ENCODE measurements around the gene ZNF398.
A peak's percentile ranks its signal among the peaks of the same experiment; 100 is the strongest.
"Not testable (repeated sequence)": the region's sequence is repeated elsewhere in the genome, so short reads cannot be mapped to it uniquely, and the experiment has no call there.

ZNF398 gene

DNA sequence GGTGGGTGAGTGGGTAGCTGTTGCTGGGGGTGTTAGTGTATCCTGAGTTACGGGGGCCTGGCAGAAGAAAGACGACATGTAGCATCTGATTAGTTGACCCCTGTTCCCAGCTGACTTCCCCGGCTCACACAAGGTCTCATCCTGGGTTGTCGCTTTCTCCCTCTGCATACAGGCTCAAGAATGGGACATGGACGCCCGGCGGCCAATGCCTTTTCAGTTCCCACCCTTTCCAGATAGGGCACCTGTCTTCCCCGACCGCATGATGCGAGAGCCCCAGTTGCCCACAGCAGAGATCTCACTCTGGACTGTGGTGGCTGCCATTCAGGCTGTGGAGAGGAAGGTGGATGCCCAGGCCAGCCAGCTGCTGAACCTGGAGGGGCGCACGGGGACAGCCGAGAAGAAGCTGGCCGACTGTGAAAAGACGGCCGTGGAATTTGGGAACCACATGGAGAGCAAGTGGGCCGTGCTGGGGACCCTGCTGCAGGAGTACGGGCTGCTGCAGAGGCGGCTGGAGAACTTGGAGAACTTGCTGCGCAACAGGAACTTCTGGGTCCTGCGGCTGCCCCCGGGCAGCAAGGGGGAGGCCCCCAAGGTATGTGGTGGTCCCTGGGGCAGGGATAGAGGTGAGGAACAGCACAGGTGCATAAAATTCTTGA lies 51.0 kb downstream of the ZNF398 start:
- no peak for DNase-seq

DNA sequence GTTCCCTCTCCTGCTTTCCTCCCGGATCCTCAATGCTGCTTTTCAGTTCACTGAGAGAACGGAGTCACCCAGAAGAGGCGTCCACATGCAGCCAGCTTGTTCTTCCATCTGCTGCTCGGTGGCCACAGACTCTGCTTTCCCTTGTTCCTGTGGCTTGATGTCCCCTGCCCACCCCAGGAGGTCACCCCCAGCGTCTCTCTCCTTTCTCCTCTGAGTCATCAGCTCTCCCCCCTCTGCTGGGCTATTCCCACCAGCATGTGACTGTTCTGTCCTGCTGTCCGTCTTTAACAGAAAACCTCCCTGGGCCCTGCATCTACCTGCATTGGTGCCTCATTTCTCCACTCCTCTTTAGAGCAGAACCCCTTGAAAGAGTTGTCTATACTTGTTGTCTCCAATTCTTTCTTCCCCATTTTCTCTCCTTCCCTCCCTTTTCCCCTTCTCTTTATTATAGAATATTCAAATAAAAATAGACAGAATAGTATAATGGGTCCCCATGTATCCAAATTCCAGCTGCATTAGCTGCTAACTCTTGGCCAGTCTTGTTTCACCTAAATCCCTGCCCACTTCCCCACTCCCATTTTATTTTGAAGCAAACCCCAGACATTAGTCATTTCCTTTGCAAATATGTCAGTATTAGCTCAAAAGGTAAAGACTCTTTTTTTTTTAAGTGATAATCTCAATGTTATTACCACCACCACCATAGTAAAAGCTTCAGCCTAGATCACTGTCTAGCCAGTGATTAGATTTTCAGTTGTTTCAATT lies 52.2 kb downstream of the ZNF398 start:
- DNase-seq: no peak

DNA sequence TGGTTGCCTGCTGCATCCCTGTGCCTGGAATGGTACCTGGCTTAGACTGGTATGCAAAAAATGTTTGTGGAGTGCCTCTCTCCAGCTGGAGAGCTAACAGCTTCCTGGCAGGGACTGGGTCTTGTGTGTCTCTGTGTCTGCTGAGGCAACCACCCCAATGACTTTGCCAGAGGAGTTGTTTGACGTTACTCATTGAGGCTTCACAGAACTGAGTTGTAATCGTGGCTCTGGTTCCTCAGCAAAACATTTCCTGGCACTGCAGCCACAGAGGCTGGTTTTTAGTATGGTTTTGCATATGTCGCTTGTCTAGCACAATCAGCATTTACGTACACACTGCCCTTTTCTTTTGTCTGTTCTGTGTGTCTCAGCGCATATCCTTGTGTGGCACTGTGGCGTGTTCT lies 55.6 kb downstream of the ZNF398 start:
- no peak for DNase-seq

DNA sequence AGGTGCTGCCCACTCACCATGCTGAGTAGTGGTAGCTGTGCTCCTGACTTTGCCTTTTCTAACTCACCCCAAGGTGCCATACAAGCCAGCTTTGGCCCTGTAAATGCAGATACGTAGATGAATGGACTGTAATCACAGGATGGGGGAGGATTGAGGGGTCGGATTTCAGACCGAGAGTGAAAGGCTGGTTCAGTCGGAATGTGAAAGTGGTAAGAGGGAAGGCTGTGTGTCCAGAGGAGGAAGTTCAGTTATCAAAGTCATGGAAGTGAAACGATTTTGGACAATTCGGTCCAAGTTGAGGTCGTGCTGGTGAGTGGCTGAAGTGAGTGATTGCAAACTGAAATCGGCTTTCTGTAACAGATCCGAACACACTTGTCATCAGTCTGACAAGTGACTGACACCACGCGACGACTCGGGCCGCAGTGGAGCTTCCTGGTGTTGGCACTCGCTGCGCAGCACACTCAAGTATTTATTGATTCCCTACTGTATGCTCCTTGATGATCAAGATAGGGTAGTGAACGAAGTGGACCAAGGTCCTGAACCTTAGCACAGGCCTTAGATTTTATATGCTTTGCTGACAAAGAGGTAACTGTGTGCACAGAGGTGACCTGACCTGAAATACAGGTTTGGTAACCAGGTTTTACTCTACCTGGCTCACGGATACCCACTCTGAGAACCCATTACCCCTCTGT lies 58.6 kb downstream of the ZNF398 start:
- no peak for DNase-seq

DNA sequence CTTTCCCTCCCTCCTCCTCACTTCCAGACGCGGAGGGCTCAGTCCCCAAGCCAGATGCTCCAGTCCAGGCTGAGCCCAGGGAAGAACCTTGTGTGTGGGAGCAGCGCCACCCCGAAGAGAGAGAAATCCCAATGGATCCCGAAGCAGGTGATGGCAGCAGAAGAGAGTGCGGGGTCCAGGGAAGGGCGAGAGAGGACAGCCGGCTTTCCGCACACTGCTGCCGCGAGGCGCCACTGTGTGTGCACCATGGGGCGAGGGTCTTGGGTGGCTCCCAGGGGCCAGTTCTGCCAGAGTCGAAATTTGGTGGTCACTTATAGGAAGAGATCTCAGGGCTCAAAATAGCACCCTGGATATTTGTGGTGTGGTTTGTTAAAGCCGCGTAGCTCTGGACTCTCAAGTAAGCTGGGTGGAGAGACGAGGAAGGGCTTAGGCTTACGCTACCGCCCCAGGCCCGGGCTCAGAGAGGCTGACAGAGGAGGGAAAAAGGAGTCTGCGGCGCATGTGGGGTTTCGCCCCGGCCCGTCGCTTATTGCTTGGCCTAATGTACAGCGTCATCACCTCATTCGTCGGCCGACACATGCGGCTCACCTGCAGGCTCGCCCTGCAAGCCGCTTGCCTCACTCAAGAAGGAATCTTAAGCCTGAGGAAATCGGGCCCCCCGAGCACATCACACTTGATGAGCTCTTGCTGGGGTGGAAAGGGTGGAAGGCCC lies 60.2 kb downstream of the ZNF398 start:
- DNase-seq: no peak

DNA sequence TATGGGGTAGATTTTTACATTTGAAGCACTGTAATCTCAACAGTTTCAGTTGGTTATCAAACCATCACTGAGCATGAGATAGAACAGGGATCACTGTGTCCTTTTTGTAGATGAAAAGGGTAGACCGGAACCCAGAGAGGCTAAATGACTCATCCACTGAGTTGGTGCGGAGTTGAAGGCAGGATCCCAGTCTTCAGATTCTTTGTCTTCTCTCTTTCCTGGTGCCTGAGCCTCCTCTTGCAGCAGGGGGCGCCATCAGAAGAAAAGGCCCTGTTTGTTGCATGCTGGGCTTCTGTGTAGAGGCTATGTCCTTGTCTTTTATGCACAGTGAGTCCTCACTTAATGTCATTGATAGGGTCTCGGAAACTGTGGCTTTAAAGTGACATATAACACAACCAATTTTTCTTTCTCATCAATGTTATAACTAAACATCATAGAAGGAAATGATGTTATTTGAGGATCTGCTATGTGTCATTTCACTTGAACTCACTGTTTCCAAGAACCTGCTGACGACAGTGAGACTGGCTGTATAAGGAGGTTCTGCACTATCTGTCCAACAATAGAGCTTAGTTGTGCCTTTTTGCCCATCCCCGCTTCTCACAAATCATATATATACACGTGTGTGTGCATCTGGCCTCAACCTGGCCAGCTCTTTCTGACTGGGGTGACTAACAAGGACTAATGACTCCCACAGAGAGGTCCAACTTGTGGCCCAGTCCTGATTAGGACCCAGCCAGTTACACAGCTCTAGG lies 62.4 kb downstream of the ZNF398 start:
- DNase-seq: peak; percentile 63 to 71 (median 67)

DNA sequence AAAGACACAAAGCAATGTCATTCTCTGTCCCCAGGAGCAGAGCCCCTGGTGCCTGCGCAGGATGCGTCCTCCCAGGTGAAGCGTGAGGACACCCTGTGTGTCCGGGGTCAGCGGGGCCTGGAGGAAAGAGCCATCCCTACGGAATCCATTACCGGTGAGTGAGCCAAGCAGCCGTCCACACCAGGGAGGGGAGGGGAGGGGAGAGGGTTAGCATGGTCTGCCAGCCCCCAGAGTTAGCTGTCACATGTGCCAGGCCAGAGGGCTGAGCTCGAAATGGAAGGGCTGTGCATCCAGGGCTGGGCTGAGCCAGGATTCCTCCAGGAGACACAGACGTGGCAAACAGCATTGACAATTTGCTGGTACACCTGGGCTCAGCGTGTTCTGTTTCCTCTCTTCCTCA lies 63.3 kb downstream of the ZNF398 start:
- no peak for DNase-seq

DNA sequence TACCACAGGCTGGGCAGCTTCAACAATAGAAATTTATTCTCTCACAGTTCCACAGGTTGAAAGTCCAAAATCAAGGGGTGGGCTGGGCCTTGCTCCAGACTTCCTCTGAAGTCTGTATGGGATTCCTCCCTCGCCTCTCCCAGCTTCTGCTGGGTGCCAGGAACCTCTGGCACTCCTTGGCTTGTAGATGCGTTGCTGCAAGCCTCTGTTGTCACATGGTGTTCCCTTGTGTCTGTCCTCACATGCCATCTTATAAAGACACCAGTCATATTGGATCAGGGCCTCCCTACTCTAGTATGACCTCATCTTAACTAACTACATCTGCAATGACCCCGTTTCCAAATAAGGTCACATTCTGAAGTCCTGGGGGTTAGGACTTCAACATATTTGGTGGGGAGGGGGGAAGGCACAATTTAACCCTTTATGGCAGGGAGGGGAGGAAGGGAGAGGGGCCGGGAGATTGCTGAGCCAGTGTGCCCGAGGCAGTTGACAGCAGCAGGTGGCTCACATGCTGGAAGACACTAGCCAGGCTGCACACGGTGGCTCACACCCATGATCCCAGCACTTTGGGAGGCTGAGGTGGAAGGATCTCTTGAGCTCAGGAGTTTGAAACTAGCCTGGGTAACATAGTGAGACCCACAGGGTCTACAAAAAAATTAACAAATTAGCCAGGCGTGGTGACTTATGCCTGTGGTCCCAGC lies 66.9 kb downstream of the ZNF398 start:
- DNase-seq: no peak

DNA sequence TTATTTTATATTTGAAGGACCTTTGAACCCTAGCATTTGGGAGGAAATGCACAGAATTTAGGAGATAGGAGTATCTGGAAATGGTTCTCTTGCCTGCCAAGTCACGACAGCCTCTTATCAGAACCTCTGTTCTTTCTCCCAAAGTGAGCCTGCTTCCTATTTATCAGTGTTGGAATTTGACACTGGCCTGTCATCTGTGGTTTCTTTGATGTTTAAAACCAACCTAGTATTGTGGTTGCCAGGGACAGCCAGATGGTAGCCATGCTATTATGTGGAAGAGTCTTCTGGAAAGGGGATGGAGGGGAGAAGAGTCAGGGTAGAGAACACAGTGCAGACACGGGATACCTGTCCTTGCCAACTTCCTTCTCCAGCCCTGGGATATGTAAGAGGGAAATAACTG lies 69.1 kb downstream of the ZNF398 start:
- no peak for DNase-seq

DNA sequence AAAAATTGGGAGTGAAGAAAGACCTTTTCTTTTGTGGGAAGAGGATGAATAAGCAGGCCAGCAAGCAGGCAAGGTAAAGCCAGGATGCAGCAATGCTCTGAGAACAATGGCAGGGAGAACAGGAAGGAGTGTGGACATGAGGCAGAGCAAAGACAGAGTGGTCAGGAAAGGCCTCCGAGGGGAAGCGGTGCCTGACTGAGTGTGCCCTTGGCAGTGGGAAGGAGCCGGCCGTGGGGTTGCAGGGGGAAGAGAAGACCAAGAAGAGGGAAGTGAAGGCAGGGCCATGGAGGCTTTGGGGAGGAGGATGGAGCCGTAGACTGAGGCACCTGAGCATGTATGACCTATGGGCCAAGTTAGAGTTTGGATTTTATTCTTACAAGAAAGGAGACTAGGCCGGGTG lies 70.3 kb downstream of the ZNF398 start:
- no peak for DNase-seq

DNA sequence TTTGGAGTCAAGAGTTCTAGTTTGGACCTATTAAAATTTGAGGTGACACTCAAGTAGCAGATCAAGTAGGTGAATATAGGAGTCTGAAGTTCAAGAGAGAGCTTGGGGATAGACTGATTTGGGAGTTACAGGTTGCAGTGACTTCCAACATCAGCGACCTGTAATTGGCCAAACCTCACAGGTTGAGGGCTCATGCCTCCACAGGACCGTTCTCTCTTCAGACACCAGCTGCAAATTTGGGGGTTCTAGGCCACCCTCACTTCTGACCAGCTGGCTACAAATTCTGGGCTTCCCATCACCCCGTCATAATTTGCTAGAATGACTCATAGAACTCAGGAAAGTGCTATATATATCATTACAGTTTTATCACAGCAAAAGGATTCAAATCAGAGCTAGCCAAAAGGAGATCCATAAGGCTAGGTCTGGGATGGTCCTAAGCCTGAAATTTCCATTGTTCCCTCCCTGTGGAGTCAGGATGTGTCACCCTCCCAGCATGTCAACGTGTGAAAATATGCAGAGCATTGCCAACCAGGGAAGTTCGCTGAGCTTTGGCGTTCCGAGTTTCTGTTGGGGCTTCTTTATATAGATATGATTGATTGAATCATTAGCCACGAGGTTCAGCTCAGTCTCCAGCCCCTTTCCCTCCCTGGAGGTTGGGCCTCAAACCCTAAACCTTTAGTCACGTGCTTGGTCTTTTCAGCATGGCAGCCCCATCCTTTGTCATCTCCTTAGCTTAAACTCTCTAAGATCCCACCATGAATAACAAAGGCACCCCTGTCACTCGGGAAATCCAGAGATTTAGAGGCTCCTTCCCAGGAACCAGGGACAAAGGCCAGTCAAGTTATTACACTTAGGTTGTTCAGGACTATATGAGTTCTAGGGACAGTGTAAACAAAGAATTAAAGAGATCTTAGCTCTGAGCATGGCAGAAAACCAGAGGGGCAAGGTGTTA lies 71.5 kb downstream of the ZNF398 start:
- DNase-seq: no peak

DNA sequence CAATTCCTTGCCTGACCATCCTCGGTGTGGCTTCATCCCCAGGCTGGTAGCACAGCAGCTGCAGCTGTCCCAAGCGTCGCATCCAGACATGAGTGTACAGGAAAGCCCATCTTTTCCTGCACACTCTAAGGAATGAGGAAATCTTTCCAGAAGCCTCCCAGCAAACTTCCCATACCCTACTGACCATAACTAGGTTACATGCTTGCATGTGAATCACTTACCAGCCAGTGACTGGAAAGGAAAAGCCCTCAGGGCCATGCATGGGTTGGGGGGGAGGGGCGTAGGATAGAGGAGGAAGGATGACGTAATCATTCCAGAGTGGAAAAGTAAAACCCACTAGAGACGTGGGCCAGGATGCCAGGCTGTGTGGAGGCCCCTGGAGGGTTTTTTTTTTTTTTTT lies 73.3 kb downstream of the ZNF398 start:
- no peak for DNase-seq

DNA sequence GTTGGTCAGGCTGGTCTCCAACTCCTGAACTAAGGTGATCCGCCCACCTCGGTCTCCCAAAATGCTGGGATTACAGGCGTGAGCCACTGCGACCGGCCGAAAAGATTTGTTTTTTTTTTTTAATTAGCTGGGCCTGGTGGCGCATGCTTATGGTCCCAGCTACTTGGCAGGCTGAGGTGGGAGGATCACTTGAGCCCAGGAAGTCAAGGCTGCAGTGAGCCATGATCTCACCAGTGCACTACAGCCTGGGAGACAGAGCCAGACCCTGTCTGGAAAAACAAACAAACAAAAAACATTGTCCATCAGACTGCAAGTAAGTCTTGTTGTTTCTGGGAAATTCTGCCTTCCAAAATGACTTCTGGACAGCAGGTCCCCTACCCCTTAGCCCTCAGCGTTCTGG lies 75.9 kb downstream of the ZNF398 start:
- no peak for DNase-seq

DNA sequence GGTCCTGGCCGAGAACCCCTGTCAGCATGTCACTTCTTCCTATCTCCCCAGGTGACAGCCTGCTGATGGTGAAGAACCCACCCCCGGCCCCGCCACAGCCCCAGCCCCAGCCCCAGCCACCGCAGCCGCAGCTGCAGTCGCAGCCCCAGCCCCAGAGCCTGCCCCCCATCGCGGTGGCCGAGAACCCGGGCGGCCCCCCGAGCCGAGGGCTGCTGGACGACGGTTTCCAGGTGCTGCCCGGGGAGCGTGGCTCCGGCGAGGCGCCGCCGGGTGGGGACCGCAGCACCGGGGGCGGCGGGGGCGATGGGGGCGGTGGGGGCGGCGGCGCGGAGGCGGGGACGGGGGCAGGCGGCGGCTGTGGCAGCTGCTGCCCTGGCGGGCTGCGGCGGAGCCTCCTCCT lies 76.5 kb downstream of the ZNF398 start:
- DNase-seq: no peak

DNA sequence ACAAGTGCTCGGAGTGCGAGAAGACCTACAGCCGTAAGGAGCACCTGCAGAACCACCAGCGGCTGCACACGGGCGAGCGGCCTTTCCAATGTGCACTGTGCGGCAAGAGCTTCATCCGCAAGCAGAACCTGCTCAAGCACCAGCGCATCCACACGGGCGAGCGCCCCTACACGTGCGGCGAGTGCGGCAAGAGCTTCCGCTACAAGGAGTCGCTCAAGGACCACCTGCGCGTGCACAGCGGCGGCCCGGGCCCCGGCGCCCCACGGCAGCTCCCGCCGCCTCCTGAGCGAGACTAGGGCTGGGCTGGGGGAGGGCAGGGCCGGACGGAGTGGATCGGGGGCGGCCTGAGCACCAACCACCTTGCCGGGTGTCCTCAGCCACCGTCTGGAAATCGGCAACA lies 77.1 kb downstream of the ZNF398 start:
- DNase-seq: no peak

DNA sequence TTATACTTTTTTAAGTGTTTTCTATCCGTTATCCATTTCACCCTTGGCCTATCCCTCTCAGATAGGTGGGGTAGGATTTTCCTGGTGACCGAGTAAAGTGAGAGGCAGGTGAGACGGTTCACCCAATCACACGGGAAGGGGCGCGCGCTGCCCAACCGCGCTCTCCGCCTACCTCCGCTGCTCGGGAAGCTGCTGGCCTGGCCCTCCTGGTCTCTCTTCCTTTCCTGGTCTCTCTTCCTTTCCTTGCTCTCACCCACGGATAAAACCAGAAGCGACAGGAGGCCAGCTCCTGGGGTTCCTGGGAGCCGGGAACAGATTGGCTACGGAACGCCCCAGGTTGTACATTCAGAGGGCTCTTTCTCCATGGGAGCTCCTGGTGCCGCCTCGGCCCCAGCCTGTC lies 77.9 kb downstream of the ZNF398 start:
- no peak for DNase-seq

DNA sequence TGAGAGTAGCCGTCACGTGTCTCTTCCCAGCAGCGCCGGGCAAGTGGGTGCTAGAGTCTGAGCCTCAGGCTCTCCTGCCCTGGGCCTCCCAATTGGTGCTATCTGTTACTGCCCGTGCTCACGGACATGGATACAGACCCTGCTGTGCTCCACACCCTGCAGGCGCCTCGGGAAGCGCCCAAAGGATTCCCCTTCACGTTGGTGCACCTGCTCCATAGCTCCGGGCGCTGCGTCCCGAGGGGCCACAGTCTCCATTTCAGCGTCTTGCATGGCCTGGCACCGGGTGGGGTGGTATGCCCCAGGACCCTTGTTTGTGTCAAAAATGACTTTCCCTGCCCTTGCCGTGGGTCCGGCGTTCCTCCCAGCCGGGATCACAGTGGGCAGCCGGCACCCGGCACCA lies 78.4 kb downstream of the ZNF398 start:
- DNase-seq: no peak

DNA sequence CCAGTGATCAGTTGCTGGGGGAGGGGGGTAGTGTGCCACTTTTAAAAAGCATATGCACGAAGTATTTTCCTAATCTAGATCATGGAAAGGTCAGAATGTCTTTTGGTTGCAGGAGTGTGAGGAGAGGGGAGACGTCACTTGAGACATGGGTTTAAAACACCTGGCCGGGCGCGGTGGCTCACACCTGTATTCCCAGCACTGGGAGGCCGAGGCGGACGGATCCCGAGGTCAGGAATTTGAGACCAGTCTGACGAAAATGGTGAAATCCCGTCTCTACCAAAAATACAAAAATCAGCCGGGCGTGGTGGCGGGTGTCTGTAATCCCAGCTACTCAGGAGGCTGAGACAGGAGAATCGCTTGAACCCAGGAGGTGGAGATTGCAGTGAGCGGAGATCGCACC lies 79.1 kb downstream of the ZNF398 start:
- DNase-seq: not testable (repeated sequence)

DNA sequence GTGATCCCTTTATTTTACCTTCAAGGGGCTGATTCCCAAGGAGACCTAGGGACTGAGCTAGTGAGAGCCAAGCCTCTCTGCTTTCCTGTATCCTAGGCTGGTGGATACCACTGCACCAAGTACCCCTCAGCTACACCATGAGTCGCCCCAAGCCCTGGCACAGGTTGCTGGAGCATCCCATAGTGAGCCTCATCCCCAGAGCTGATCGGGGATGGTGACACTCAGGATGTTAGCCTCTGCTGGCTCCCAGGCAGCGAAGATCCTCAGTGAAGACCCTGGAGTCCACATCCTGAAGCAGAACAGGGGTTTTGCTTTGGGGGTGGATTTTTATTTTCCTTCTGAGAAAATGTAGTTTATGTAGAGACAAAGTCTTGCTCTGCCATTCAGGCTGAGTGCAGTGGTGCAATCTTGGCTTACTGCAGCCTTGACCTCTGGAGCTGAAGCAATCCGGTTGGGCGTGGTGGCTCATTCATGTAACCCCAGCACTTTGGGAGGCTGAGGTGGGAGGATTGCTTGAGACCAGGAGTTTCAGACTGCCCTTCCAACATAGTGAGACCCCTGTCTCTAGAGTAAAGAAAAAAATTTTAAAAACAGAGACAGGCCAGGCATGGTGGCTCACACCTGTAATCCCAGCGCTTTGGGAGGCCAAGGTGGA lies 79.7 kb downstream of the ZNF398 start:
- no peak for DNase-seq

DNA sequence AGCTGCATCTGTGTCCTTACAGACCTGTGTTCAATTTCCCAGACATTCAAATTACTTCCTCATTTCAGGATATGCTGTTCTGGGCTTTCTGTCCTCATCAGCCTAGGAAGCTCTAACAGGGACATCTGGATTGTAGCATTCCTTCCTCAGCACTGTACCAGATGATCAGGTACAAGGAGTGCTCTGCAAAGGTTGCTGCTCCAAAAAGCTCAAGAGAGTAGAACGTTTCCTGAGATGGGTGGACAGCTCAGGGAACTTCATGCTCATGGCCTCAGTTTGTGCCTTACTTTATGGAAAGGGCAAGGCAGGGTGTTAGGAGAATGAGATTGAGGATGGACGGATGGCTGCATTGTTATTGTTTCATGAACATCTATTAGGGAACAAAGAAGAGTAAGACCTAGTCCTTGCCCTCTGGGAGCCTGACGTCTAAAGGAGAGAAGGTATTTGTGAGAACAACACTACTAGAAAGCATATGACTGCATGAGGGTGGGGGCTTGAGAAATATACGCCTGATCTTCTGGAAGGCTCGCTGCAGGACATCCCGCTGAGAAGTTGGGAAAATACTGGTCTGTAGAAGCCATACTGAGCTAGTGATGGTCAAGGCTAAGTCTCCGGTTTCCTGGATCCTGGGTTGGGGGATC lies 81.7 kb downstream of the ZNF398 start:
- no peak for DNase-seq
